ACHN (cell line): Measurements from ENCODE around the gene XPO5.
"Not testable (repeated sequence)": the region's sequence is repeated elsewhere in the genome, so short reads cannot be mapped to it uniquely, and the experiment has no call there.

Source experiments
- DNase-seq: peaks from one replicate; pipeline ENCODE4 v3.0.0-alpha.2; 2015
- in situ Hi-C: cut with HindIII; loops from 2 replicates; pipeline ENCODE4 v1.10.0; 2017; ENCODE audit warnings: low sequenced_read_pairs, low pct_ligation_motif_present, low pct_unique_long_range_greater_than_20kb

XPO5 gene

GRCh38 chr6:43506171-43506570 lies 69.7 kb downstream of the XPO5 start:
- DNase-seq: no peak
- in situ Hi-C loops: no loop called here

GRCh38 chr6:43505718-43506117 lies 70.1 kb downstream of the XPO5 start:
- in situ Hi-C loops: no loop called here
- no peak for DNase-seq

- no peak for DNase-seq
- in situ Hi-C loops: no loop called here
These were observed 70.9 kb downstream of the XPO5 start for GRCh38 chr6:43504756-43505593.

GRCh38 chr6:43503443-43503842 lies 72.4 kb downstream of the XPO5 start:
- in situ Hi-C loops: no loop called here
- no peak for DNase-seq

GRCh38 chr6:43502666-43503065 lies 73.2 kb downstream of the XPO5 start:
- DNase-seq: no peak
- in situ Hi-C loops: no loop called here

GRCh38 chr6:43500921-43501320 lies 74.9 kb downstream of the XPO5 start:
- DNase-seq: no peak
- in situ Hi-C loops: no loop called here

GRCh38 chr6:43499028-43499815 lies 76.6 kb downstream of the XPO5 start:
- in situ Hi-C loops: no loop called here
- DNase-seq: no peak

GRCh38 chr6:43498291-43498690 lies 77.5 kb downstream of the XPO5 start:
- in situ Hi-C loops, DNase-seq: not testable (repeated sequence)

GRCh38 chr6:43497689-43498088 lies 78.1 kb downstream of the XPO5 start:
- in situ Hi-C loops: no loop called here
- no peak for DNase-seq

- no peak for DNase-seq
- in situ Hi-C loops: no loop called here
These were observed 78.8 kb downstream of the XPO5 start for GRCh38 chr6:43497129-43497396.

- in situ Hi-C loops: no loop called here
- peak; percentile 56 for DNase-seq
These were observed 79.3 kb downstream of the XPO5 start for GRCh38 chr6:43496370-43497128.

- in situ Hi-C loops: no loop called here
- peak; percentile 19 for DNase-seq
These were observed 80.4 kb downstream of the XPO5 start for GRCh38 chr6:43495409-43495941.

- in situ Hi-C loops: no loop called here
- no peak for DNase-seq
These were observed 81.1 kb downstream of the XPO5 start for GRCh38 chr6:43494766-43495165.

GRCh38 chr6:43494321-43494720 lies 81.5 kb downstream of the XPO5 start:
- DNase-seq: no peak
- in situ Hi-C loops: no loop called here

GRCh38 chr6:43493833-43494232 lies 82.0 kb downstream of the XPO5 start:
- in situ Hi-C loops: no loop called here

GRCh38 chr6:43493230-43493629 lies 82.6 kb downstream of the XPO5 start:
- no peak for DNase-seq
- in situ Hi-C loops: no loop called here

More at GRCh38 chr6:43493833-43494232, 82.0 kb downstream of the XPO5 start:
- no peak for DNase-seq

- no peak for DNase-seq
- in situ Hi-C loops: no loop called here
These were observed 83.2 kb downstream of the XPO5 start for GRCh38 chr6:43492673-43493072.

- peak; percentile 42 for DNase-seq
- in situ Hi-C loops: no loop called here
These were observed 83.8 kb downstream of the XPO5 start for GRCh38 chr6:43491750-43492661.
